SKM-1 treated with dmso at 0.1 percent for 144 hours (cell line): ENCODE results near the gene HCAR3.

ENCODE experiments used
- DNase-seq: peaks from one replicate; lab custom pipeline; 2025; ENCODE audit not compliant: unreplicated experiment; lab: John Stamatoyannopoulos, UW

The HCAR3 gene

GRCh38 chr12:122672515-122672914 is 44.1 kb downstream of the HCAR3 start:
- DNase-seq = no peak

- DNase-seq = no peak
Measured at GRCh38 chr12:122669397-122670070, 47.1 kb downstream of the HCAR3 start.

GRCh38 chr12:122668268-122668667 is 48.3 kb downstream of the HCAR3 start:
- no peak for DNase-seq

GRCh38 chr12:122665759-122666158 is 50.9 kb downstream of the HCAR3 start:
- DNase-seq = no peak

GRCh38 chr12:122665349-122665748 is 51.3 kb downstream of the HCAR3 start:
- no peak for DNase-seq
